Measurements from ENCODE around the gene OR6C4.

DNA sequence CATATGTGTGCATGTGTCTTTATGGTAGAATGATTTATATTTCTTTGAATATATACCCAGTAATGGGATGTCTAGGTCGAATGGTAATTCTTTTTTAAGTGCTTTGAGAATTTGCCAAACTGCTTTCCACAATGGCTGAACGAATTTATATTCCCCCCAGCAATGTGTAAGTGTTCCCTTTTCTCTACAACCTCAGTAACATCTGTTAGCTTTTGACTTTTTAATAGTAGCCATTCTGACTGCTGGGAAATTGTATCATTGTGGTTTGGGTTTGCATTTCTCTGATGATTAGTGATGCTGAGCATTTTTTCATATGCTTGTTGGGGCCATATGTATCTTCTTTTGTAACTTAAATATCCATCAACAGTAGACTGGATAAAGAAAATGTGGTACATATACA lies 47.8 kb upstream of the OR6C4 start:
- TF ChIP-seq, protein P1, sequence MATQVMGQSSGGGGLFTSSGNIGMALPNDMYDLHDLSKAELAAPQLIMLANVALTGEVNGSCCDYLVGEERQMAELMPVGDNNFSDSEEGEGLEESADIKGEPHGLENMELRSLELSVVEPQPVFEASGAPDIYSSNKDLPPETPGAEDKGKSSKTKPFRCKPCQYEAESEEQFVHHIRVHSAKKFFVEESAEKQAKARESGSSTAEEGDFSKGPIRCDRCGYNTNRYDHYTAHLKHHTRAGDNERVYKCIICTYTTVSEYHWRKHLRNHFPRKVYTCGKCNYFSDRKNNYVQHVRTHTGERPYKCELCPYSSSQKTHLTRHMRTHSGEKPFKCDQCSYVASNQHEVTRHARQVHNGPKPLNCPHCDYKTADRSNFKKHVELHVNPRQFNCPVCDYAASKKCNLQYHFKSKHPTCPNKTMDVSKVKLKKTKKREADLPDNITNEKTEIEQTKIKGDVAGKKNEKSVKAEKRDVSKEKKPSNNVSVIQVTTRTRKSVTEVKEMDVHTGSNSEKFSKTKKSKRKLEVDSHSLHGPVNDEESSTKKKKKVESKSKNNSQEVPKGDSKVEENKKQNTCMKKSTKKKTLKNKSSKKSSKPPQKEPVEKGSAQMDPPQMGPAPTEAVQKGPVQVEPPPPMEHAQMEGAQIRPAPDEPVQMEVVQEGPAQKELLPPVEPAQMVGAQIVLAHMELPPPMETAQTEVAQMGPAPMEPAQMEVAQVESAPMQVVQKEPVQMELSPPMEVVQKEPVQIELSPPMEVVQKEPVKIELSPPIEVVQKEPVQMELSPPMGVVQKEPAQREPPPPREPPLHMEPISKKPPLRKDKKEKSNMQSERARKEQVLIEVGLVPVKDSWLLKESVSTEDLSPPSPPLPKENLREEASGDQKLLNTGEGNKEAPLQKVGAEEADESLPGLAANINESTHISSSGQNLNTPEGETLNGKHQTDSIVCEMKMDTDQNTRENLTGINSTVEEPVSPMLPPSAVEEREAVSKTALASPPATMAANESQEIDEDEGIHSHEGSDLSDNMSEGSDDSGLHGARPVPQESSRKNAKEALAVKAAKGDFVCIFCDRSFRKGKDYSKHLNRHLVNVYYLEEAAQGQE (IDR thresholded peaks at IDR 0.05; ENCODE audit: insufficient read depth in 1 of 2, low read depth in 2 of 2, low read length in 2 of 2), result no peak
- no peak for TF ChIP-seq TAF1 (IDR thresholded peaks at IDR 0.05; ENCODE audit: borderline replicate concordance, insufficient read depth, low read length)
- no peak for TF ChIP-seq SIN3A (IDR thresholded peaks at IDR 0.05; ENCODE audit: borderline replicate concordance, insufficient read depth, low read length)

All from PFSK-1 (cell line).